K562 (cell line): ENCODE measurements around the gene RNF145. TPM values are rescaled to one million over a fixed set of nuclear protein-coding genes. Genes with fewer than 3 reads are reported as not detected.

Experiments used
- ATAC-seq: fragments of 200-7000 bp; cut with Tn5 transposase; 3 replicates; pipeline ENCODE4 v1.9.1; 2020; ENCODE audit warnings: moderate library complexity
- BruUV-seq: library from RNA; stranded (reverse); fragments of 400-500 nt; replicated peaks from 2 replicates; lab custom pipeline; 2021; lab: Mats Ljungman, UMichigan
- CTCF ChIA-PET: fragments of 300-600 bp; formaldehyde crosslinking; extraction: SDS; loops from one replicate; lab custom pipeline; 2021; ENCODE audit warnings: low intra/inter-chr PET ratio; lab: Yijun Ruan, JAX
- POLR2A ChIA-PET: fragments of 300-600, 350-650 bp; sonication (Branson Sonifier 250); formaldehyde crosslinking; extraction: SDS; loops from one replicate; lab custom pipeline; 2021; ENCODE audit warnings: antibody characterized with exemption, inconsistent platforms; lab: Yijun Ruan, JAX
- DNase-seq, 4 experiments: peaks; one replicate each; pipeline versions ENCODE4 v3.0.0 to v3.0.0-alpha.2; 2011 to 2018; ENCODE audit warnings: low spot score in 3 of 4, mixed read lengths in 3 of 4; ENCODE audit errors: extremely low read depth in 1 of 4
- FAIRE-seq: peaks from 2 replicates; lab custom pipeline; 2011; peaks lifted over from hg19 to GRCh38; lab: Jason Lieb, UNC
- H2AFZ ChIP-seq: 2 replicates; pipeline ENCODE4 v1.6.0; 2011; ENCODE audit warnings: low read depth, low read length, control low read depth, inconsistent platforms
- H3K27ac ChIP-seq: fragments of 200-600 bp; 3 replicates; pipeline ENCODE4 v1.8.0; 2011; ENCODE audit warnings: low read depth, mild to moderate bottlenecking, control low read depth, inconsistent platforms, low read length, moderate library complexity, mixed read lengths; ENCODE audit errors: extremely low read depth
- H3K27me3 ChIP-seq, 2 experiments: fragments of 300-600 bp in 1 of 2; 2 replicates in 1 of 2; 3 replicates in 1 of 2; pipeline versions ENCODE4 v1.6.0 to v1.8.0; 2011; ENCODE audit warnings: inconsistent platforms in 2 of 2, low read length in 2 of 2, mild to moderate bottlenecking in 1 of 2, mixed read lengths in 1 of 2, moderate library complexity in 1 of 2; ENCODE audit not compliant: control insufficient read depth in 2 of 2, insufficient read depth in 2 of 2
- H3K36me3 ChIP-seq: fragments of 300-600 bp; 3 replicates; pipeline ENCODE4 v1.8.0; 2011; ENCODE audit warnings: mild to moderate bottlenecking, low read length, inconsistent platforms; ENCODE audit not compliant: control insufficient read depth, insufficient read depth
- H3K4me1 ChIP-seq, 2 experiments: fragments of 200-600 bp in 1 of 2; replicated peaks in 1 of 2; 2 replicates in 1 of 2; 3 replicates in 1 of 2; pipeline versions ENCODE4 v1.5.1 to v1.8.0; 2011; ENCODE audit warnings: inconsistent platforms in 2 of 2, low read length in 2 of 2, mild to moderate bottlenecking in 1 of 2, mixed read lengths in 1 of 2, moderate library complexity in 1 of 2; ENCODE audit not compliant: control insufficient read depth in 2 of 2, insufficient read depth in 2 of 2
- H3K4me2 ChIP-seq: 2 replicates; pipeline ENCODE4 v1.6.1; 2011; ENCODE audit warnings: low read length, control low read depth, inconsistent platforms, mixed read lengths; ENCODE audit not compliant: insufficient read depth
- H3K4me3 ChIP-seq: fragments of 200-600 bp; sonication (generic), shearing (Covaris generic); 2 replicates; pipeline ENCODE4 v1.5.1; 2016; ENCODE audit warnings: control low read depth, inconsistent platforms
- H3K79me2 ChIP-seq: fragments of 200-600 bp; 3 replicates; pipeline ENCODE4 v1.8.0; 2011; ENCODE audit warnings: low read length, inconsistent platforms; ENCODE audit not compliant: control insufficient read depth, insufficient read depth
- H3K9ac ChIP-seq, 2 experiments: 2 replicates each; pipeline versions ENCODE4 v1.6.0 to v1.6.1; 2011; ENCODE audit warnings: low read depth in 2 of 2, low read length in 2 of 2, control low read depth in 1 of 2, inconsistent platforms in 1 of 2, mild to moderate bottlenecking in 1 of 2, mixed read lengths in 1 of 2; ENCODE audit not compliant: insufficient read depth in 1 of 2
- H3K9me1 ChIP-seq: one replicate; pipeline ENCODE4 v1.6.0; 2011; ENCODE audit warnings: inconsistent platforms, mild to moderate bottlenecking, low read length, moderate library complexity; ENCODE audit not compliant: control insufficient read depth, insufficient read depth
- H3K9me3 ChIP-seq: replicated peaks from 2 replicates; pipeline ENCODE4 v1.5.1; 2011; ENCODE audit warnings: low read depth, low read length, inconsistent platforms; ENCODE audit not compliant: control insufficient read depth, insufficient read depth
- H4K20me1 ChIP-seq: replicated peaks from 2 replicates; pipeline ENCODE4 v1.6.1; 2011; ENCODE audit warnings: low read length, inconsistent platforms, mixed read lengths; ENCODE audit not compliant: control insufficient read depth, insufficient read depth
- MCM2 ChIP-seq: fragments of 450-650 bp; IDR thresholded peaks from 2 replicates; pipeline ENCODE4 v1.6.1; 2017; ENCODE audit warnings: low read depth, mild to moderate bottlenecking
- SPI1 ChIP-seq: IDR thresholded peaks from 2 replicates; pipeline ENCODE4 v1.6.1; 2011; ENCODE audit warnings: low read depth, low read length, control low read depth, borderline replicate concordance
- WGBS: fragments of 100-300 bp; shearing (Covaris generic); methylation state at CpG from one replicate; pipeline ENCODE4 v1.1.6; 2016; ENCODE audit warnings: low coverage, mixed read lengths; ENCODE audit not compliant: insufficient coverage; ENCODE audit errors: missing lambda C conversion rate; 5-methylcytosine and 5-hydroxymethylcytosine counted together
- in situ Hi-C: fragments of 300-500 bp; cut with MboI; formaldehyde crosslinking; loops from 4 replicates; pipeline ENCODE4 v1.15.0; 2018; ENCODE audit warnings: inconsistent platforms, mixed read lengths
- intact Hi-C: fragments of 100-400 bp; cut with micrococcal nuclease; formaldehyde crosslinking; loops from 2 replicates; pipeline ENCODE4 v1.14.2; 2022
- polyA plus RNA-seq, 8 experiments: library from polyadenylated mRNA; depleted of rRNA in 4 of 8; stranded (reverse) in 5 of 8; unstranded in 3 of 8; fragments of >200 nt; fragmentation: Nextera tagmentation in 2 of 8; fragmentation: Illumina TruSeq in 1 of 8; extraction: Ambion mirVana in 2 of 8; extraction: Trizol in 1 of 8; gene quantifications; 2 replicates each; pipeline versions ENCODE4 v1.2.1 to v1.2.3, GENCODE V29; 2011 to 2014; ENCODE audit warnings: inconsistent platforms in 1 of 8, missing spikeins in 1 of 8
- total RNA-seq, 7 experiments: library from RNA; depleted of rRNA in 6 of 7; stranded (reverse); fragments of >200 nt in 6 of 7; fragmentation: Illumina TruSeq in 2 of 7; extraction: Trizol in 2 of 7; gene quantifications; 2 replicates each; pipeline versions ENCODE4 v1.2.1 to v1.2.3, GENCODE V29; 2011 to 2021; ENCODE audit warnings: low replicate concordance in 1 of 7
- TF ChIP-seq, protein P1 (sequence below): fragments of 450-650 bp; formaldehyde crosslinking; IDR thresholded peaks from 2 replicates; pipeline ENCODE4 v1.4.0; 2020; ENCODE audit warnings: mild to moderate bottlenecking, moderate library complexity
- TF ChIP-seq, protein P2 (sequence below): fragments of 450-650 bp; formaldehyde crosslinking; IDR thresholded peaks from 2 replicates; pipeline ENCODE4 v1.4.0; 2020; ENCODE audit warnings: mild to moderate bottlenecking, mixed read lengths
- TF ChIP-seq, protein P3 (sequence below): sonication (generic); IDR thresholded peaks from 2 replicates; pipeline ENCODE4 v1.6.1; 2016
- TF ChIP-seq, protein P4 (sequence below): fragments of 250-450 bp; sonication (Bioruptor Pico); IDR thresholded peaks from 2 replicates; pipeline ENCODE4 v1.4.0; 2020; ENCODE audit warnings: borderline replicate concordance
- TF ChIP-seq, protein P5 (sequence below): fragments of 450-650 bp; IDR thresholded peaks from 2 replicates; pipeline ENCODE4 v1.6.1; 2017; ENCODE audit warnings: mild to moderate bottlenecking, moderate library complexity
- TF ChIP-seq, protein P6 (sequence below): IDR thresholded peaks from 2 replicates; pipeline ENCODE4 v1.6.1; 2012; ENCODE audit warnings: low read depth, low read length, improper control_type of control experiment, borderline replicate concordance

The RNF145 gene
- total and polyA plus RNA-seq, 9 of the 15 experiments (the other 6 are each of a cell fraction or from before 2014, with no cell fraction given): 13.6 to 40.7 (median 25.4) TPM

DNA sequence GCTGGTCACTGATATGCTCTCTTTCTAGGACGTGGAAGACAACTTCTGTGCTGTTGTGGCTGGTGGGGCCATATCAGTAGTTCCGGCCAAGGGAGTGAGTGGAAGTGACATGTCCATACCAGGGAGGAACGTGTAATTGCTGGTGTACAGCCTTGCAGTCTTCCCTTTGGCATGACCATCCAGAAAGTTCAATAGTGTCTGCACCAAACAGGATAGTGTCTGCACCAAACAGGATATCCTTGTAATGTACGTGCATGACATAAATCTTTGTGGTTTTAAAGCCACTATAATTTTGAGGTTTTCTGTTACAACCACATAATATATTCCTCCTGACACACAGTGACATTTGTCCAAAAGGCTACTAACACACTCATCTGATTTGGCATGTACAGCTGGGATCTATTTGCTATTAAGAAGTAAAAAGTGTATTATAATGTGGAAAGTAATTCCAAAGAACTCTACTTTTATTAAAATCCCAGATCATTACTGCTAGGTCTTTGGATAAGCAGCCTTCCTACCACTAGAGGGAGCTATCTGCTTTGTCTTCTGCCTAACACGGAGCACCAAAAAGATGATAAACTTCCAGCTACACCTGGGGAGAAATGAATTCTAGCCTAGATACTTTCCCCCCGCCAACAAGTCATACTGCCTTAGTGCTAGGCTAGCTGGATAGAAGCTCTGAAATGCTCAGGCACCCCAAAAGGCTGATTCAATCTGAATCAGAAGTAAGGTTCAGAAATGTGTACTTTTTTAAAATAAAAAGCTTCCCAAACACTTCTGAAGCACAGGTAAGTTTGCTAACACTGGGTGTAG is 52.7 kb downstream of the RNF145 start (continued):
- TF ChIP-seq, protein P1, sequence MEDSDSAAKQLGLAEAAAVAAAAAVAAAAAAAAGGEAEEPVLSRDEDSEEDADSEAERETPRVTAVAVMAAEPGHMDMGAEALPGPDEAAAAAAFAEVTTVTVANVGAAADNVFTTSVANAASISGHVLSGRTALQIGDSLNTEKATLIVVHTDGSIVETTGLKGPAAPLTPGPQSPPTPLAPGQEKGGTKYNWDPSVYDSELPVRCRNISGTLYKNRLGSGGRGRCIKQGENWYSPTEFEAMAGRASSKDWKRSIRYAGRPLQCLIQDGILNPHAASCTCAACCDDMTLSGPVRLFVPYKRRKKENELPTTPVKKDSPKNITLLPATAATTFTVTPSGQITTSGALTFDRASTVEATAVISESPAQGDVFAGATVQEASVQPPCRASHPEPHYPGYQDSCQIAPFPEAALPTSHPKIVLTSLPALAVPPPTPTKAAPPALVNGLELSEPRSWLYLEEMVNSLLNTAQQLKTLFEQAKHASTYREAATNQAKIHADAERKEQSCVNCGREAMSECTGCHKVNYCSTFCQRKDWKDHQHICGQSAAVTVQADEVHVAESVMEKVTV (CRISPR knock-in tag): peak; percentile 72
- no peak for TF ChIP-seq SPI1
- TF ChIP-seq, protein P2, sequence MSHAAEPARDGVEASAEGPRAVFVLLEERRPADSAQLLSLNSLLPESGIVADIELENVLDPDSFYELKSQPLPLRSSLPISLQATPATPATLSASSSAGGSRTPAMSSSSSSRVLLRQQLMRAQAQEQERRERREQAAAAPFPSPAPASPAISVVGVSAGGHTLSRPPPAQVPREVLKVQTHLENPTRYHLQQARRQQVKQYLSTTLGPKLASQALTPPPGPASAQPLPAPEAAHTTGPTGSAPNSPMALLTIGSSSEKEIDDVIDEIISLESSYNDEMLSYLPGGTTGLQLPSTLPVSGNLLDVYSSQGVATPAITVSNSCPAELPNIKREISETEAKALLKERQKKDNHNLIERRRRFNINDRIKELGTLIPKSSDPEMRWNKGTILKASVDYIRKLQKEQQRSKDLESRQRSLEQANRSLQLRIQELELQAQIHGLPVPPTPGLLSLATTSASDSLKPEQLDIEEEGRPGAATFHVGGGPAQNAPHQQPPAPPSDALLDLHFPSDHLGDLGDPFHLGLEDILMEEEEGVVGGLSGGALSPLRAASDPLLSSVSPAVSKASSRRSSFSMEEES (CRISPR knock-in tag): no peak

DNA sequence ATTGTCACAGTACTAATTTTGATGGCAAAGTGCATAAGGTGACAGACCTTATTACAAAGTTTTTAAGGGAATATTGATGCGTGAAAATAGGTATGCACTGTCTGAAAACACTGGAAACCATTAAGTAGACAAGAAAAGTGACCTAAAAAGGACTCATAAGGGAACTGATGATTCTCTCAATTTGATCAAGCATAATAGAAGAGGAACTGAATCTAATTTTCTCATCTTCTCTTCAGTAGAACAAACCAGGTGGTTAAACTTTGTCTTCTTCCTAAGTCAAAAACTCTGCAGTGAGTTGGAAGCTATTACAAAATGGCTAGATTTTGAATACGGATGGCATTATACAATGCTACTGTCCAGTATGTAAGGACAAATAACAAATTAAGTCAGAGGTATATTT is 53.4 kb downstream of the RNF145 start:
- 70% methylated on average over 2 of the region's 2 CpGs for WGBS
- ChIA-PET CTCF (interaction anchor here (0.6 to 4.7 kb wide), 2 partner anchors 17 to 161 kb away, joined by 3 to 29 read pairs; no protein-coding TSS in a partner anchor), POLR2A (no interaction called here)
- Histone ChIP-seq H4K20me1 (0 out of 2 replicates have a peak, but pooled peaks cover 4% of the 10 kb centered on the region), H2AFZ (no peak overlapping the region), H3K4me3 (no peak overlapping the region), H3K27me3 (no peaks in the 10 kb centered on the region), H3K4me1 (no peaks in the 10 kb centered on the region), H3K27ac (no peak overlapping the region), H3K9me3 (no peaks in the 10 kb centered on the region), H3K9ac (no peak overlapping the region), H3K79me2 (no peaks in the 10 kb centered on the region), H3K4me2 (no peak overlapping the region), H3K36me3 (peaks cover 55% of the 10 kb centered on the region), H3K9me1 (no peaks in the 10 kb centered on the region)
- TF ChIP-seq, protein P3, sequence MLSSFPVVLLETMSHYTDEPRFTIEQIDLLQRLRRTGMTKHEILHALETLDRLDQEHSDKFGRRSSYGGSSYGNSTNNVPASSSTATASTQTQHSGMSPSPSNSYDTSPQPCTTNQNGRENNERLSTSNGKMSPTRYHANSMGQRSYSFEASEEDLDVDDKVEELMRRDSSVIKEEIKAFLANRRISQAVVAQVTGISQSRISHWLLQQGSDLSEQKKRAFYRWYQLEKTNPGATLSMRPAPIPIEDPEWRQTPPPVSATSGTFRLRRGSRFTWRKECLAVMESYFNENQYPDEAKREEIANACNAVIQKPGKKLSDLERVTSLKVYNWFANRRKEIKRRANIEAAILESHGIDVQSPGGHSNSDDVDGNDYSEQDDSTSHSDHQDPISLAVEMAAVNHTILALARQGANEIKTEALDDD: no peak
- TF ChIP-seq, protein P4, sequence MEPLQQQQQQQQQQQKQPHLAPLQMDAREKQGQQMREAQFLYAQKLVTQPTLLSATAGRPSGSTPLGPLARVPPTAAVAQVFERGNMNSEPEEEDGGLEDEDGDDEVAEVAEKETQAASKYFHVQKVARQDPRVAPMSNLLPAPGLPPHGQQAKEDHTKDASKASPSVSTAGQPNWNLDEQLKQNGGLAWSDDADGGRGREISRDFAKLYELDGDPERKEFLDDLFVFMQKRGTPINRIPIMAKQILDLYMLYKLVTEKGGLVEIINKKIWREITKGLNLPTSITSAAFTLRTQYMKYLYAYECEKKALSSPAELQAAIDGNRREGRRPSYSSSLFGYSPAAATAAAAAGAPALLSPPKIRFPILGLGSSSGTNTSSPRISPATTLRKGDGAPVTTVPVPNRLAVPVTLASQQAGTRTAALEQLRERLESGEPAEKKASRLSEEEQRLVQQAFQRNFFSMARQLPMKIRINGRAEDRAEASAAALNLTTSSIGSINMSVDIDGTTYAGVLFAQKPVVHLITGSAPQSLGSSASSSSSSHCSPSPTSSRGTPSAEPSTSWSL (CRISPR knock-in tag): no peak
- no peak for TF ChIP-seq MCM2
- TF ChIP-seq, protein P5, sequence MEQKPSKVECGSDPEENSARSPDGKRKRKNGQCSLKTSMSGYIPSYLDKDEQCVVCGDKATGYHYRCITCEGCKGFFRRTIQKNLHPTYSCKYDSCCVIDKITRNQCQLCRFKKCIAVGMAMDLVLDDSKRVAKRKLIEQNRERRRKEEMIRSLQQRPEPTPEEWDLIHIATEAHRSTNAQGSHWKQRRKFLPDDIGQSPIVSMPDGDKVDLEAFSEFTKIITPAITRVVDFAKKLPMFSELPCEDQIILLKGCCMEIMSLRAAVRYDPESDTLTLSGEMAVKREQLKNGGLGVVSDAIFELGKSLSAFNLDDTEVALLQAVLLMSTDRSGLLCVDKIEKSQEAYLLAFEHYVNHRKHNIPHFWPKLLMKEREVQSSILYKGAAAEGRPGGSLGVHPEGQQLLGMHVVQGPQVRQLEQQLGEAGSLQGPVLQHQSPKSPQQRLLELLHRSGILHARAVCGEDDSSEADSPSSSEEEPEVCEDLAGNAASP: no peak
- TF ChIP-seq, protein P6, sequence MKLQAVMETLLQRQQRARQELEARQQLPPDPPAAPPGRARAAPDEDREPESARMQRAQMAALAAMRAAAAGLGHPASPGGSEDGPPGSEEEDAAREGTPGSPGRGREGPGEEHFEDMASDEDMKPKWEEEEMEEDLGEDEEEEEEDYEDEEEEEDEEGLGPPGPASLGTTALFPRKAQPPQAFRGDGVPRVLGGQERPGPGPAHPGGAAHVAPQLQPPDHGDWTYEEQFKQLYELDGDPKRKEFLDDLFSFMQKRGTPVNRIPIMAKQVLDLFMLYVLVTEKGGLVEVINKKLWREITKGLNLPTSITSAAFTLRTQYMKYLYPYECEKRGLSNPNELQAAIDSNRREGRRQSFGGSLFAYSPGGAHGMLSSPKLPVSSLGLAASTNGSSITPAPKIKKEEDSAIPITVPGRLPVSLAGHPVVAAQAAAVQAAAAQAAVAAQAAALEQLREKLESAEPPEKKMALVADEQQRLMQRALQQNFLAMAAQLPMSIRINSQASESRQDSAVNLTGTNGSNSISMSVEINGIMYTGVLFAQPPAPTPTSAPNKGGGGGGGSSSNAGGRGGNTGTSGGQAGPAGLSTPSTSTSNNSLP: no peak
- intact Hi-C loops: loop anchor here (1.0 to 10.0 kb wide), 4 partner anchors 51 to 289 kb away; partner anchors contain the start of gene RNF145
- DNase-seq: no peak
- no peak for FAIRE-seq
- no TSS peak for BruUV-seq
- ATAC-seq: no peak
- in situ Hi-C loops: loop anchor here (5.0 to 25.0 kb wide), 2 partner anchors 161 to 831 kb away; no protein-coding TSS in a partner anchor
